Body of pancreas (tissue), 4 donors: ENCODE data around the gene FPR1.

ENCODE experiments used
- CTCF ChIP-seq, 7 experiments: fragments of 450-650 bp in 4 of 7; fragments of 200-600 bp in 3 of 7; sonication (generic) in 3 of 7; IDR thresholded peaks; one replicate each; pipeline ENCODE4 v1.5.1; 2016 to 2019; ENCODE audit warnings: antibody characterized with exemption in 7 of 7
- POLR2A ChIP-seq, 3 donors: fragments of 450-650 bp; IDR thresholded peaks; one replicate each; pipeline ENCODE4 v1.6.1; 2016; ENCODE audit warnings: antibody characterized with exemption in 3 of 3, mild to moderate bottlenecking in 2 of 3

GRCh38 chr19:51729781-51730180 is 21.9 kb downstream of the FPR1 start:
- TF ChIP-seq CTCF (IDR thresholded peaks at IDR 0.05) (no peak), POLR2A (IDR thresholded peaks at IDR 0.05) (no peak)
